HCT116 (cell line): Measurements from ENCODE around the gene GPS2. TPM values are rescaled to one million over a fixed set of nuclear protein-coding genes. Genes with fewer than 3 reads are reported as not detected.

Experiments used
- ATAC-seq: fragments of 200-7000 bp; cut with Tn5 transposase; 2 replicates; pipeline ENCODE4 v1.9.1; 2020; ENCODE audit warnings: mild to moderate bottlenecking, moderate library complexity
- BruUV-seq: library from RNA; stranded (reverse); fragments of 400-500 nt; replicated peaks from 2 replicates; lab custom pipeline; 2021; lab: Mats Ljungman, UMichigan
- CTCF ChIA-PET: fragments of 300-600 bp; sonication (Branson Sonifier 250); formaldehyde crosslinking; loops from one replicate; lab custom pipeline; 2021; ENCODE audit warnings: antibody characterized with exemption; lab: Charles Lee
- POLR2A ChIA-PET: fragments of 300-600, 350-600 bp; sonication (Branson Sonifier 250); formaldehyde crosslinking; loops from one replicate; lab custom pipeline; 2021; ENCODE audit warnings: antibody characterized with exemption; lab: Charles Lee
- RAD21 ChIA-PET, 2 experiments: fragments of 300-600 bp; sonication (Branson Sonifier 250); formaldehyde crosslinking; loops; one replicate each; lab custom pipeline; 2023; ENCODE audit warnings: low total read pairs in 2 of 2; ENCODE audit not compliant: uncharacterized antibody in 2 of 2, unreplicated experiment in 2 of 2, low non-redundant PET in 1 of 2; lab: Charles Lee
- DNase-seq: peaks from one replicate; pipeline ENCODE4 v3.0.0-alpha.2; 2010; ENCODE audit warnings: low read depth, low spot score
- H2AFZ ChIP-seq: fragments of 200-600 bp; shearing (Covaris generic), sonication (generic); 2 replicates; pipeline ENCODE4 v1.6.1; 2017; ENCODE audit warnings: low read depth, mixed run types, mixed read lengths, antibody characterized with exemption, low read length; ENCODE audit not compliant: poor library complexity, severe bottlenecking
- H3K27ac ChIP-seq: 2 replicates; pipeline ENCODE4 v1.5.1; 2012; ENCODE audit warnings: low read depth, low read length
- H3K27me3 ChIP-seq: fragments of 200-600 bp; sonication (generic); 2 replicates; pipeline ENCODE4 v1.6.1; 2016; ENCODE audit warnings: mixed run types, low read length, mixed read lengths; ENCODE audit not compliant: insufficient read depth
- H3K36me3 ChIP-seq, 2 experiments: fragments of 200-500 bp in 1 of 2; fragments of 200-600 bp in 1 of 2; sonication (Bioruptor generic) in 1 of 2; sonication (generic) in 1 of 2; 2 replicates each; pipeline versions ENCODE4 v1.5.1 to v1.6.1; 2014 to 2016; ENCODE audit warnings: low read length in 2 of 2, inconsistent platforms in 1 of 2, mixed read lengths in 1 of 2, mixed run types in 1 of 2; ENCODE audit not compliant: insufficient read depth in 2 of 2, control insufficient read depth in 1 of 2
- H3K4me1 ChIP-seq, 2 experiments: fragments of 200-600 bp in 1 of 2; sonication (generic) in 1 of 2; 2 replicates each; pipeline versions ENCODE4 v1.5.1 to v1.6.1; 2012 to 2017; ENCODE audit warnings: low read length in 2 of 2, inconsistent platforms in 1 of 2, mild to moderate bottlenecking in 1 of 2, mixed read lengths in 1 of 2, mixed run types in 1 of 2, moderate library complexity in 1 of 2; ENCODE audit not compliant: insufficient read depth in 2 of 2, control insufficient read depth in 1 of 2
- H3K4me2 ChIP-seq: fragments of 200-600 bp; sonication (generic); 2 replicates; pipeline ENCODE4 v1.6.1; 2017; ENCODE audit warnings: mixed run types, low read length, mixed read lengths
- H3K4me3 ChIP-seq, 2 experiments: fragments of 200-600 bp in 1 of 2; sonication (generic) in 1 of 2; replicated peaks in 1 of 2; 2 replicates each; pipeline ENCODE4 v1.5.1; 2011 to 2016; ENCODE audit warnings: low read length in 2 of 2, control low read depth in 1 of 2, low read depth in 1 of 2, mild to moderate bottlenecking in 1 of 2, mixed read lengths in 1 of 2, mixed run types in 1 of 2
- H3K79me2 ChIP-seq: fragments of 200-600 bp; sonication (generic); 2 replicates; pipeline ENCODE4 v1.6.1; 2017; ENCODE audit warnings: mild to moderate bottlenecking, mixed run types, low read length, moderate library complexity, mixed read lengths; ENCODE audit not compliant: insufficient read depth
- H3K9ac ChIP-seq: fragments of 200-600 bp; sonication (generic); 2 replicates; pipeline ENCODE4 v1.6.1; 2016; ENCODE audit warnings: low read length, mixed read lengths
- H3K9me2 ChIP-seq: fragments of 200-600 bp; sonication (generic), shearing (Covaris generic); 2 replicates; pipeline ENCODE4 v1.6.1; 2017; ENCODE audit warnings: mixed run types, mild to moderate bottlenecking, moderate library complexity; ENCODE audit not compliant: insufficient read depth
- H3K9me3 ChIP-seq, 2 experiments: fragments of 200-500 bp in 1 of 2; fragments of 200-600 bp in 1 of 2; sonication (Bioruptor generic) in 1 of 2; sonication (generic) in 1 of 2; 2 replicates each; pipeline ENCODE4 v1.6.1; 2014 to 2017; ENCODE audit warnings: low read length in 2 of 2, mixed read lengths in 2 of 2, inconsistent platforms in 1 of 2, low read depth in 1 of 2, mild to moderate bottlenecking in 1 of 2, mixed run types in 1 of 2, moderate library complexity in 1 of 2; ENCODE audit not compliant: control insufficient read depth in 1 of 2, insufficient read depth in 1 of 2
- H4K20me1 ChIP-seq: fragments of 200-600 bp; sonication (generic), shearing (Covaris generic); 2 replicates; pipeline ENCODE4 v1.6.1; 2017; ENCODE audit warnings: mixed run types, mild to moderate bottlenecking, moderate library complexity; ENCODE audit not compliant: insufficient read depth
- ATF3 ChIP-seq: IDR thresholded peaks from 2 replicates; pipeline ENCODE4 v1.6.1; 2012
- CBX3 ChIP-seq: IDR thresholded peaks from 2 replicates; pipeline ENCODE4 v1.6.1; 2012; ENCODE audit warnings: low read depth
- CEBPB ChIP-seq: IDR thresholded peaks from 2 replicates; pipeline ENCODE4 v1.6.1; 2012; ENCODE audit warnings: low read depth
- CTCF ChIP-seq, 3 experiments: fragments of 200-600 bp in 1 of 3; sonication (generic) in 1 of 3; IDR thresholded peaks in 2 of 3; conservative IDR thresholded peaks in 1 of 3; 2 replicates each; pipeline ENCODE4 v1.5.1; 2012 to 2017; ENCODE audit warnings: low read depth in 2 of 3, low read length in 2 of 3, antibody characterized with exemption in 1 of 3, borderline replicate concordance in 1 of 3, control low read depth in 1 of 3, mild to moderate bottlenecking in 1 of 3, mixed read lengths in 1 of 3, mixed run types in 1 of 3, moderate library complexity in 1 of 3; ENCODE audit not compliant: insufficient read depth in 1 of 3
- EGR1 ChIP-seq: IDR thresholded peaks from 2 replicates; pipeline ENCODE4 v1.6.1; 2012; ENCODE audit warnings: low read depth
- ELF1 ChIP-seq: IDR thresholded peaks from 2 replicates; pipeline ENCODE4 v1.6.1; 2012; ENCODE audit warnings: low read depth, borderline replicate concordance
- EZH2phosphoT487 ChIP-seq: fragments of 200-600 bp; IDR thresholded peaks from 2 replicates; pipeline ENCODE4 v1.6.1; 2018; ENCODE audit warnings: antibody characterized with exemption, borderline replicate concordance
- FOSL1 ChIP-seq: IDR thresholded peaks from 2 replicates; pipeline ENCODE4 v1.6.1; 2012; ENCODE audit warnings: low read depth
- JUND ChIP-seq: IDR thresholded peaks from 2 replicates; pipeline ENCODE4 v1.6.1; 2012
- MAX ChIP-seq: IDR thresholded peaks from 2 replicates; pipeline ENCODE4 v1.6.1; 2012
- POLR2A ChIP-seq: IDR thresholded peaks from 2 replicates; pipeline ENCODE4 v1.7.0; 2011; ENCODE audit warnings: borderline replicate concordance; ENCODE audit not compliant: insufficient read depth, insufficient read length; ENCODE audit errors: extremely low read depth
- POLR2AphosphoS5 ChIP-seq: IDR thresholded peaks from 2 replicates; pipeline ENCODE4 v1.6.1; 2011; ENCODE audit warnings: mild to moderate bottlenecking, low read depth, low read length, moderate library complexity
- RAD21 ChIP-seq: IDR thresholded peaks from 2 replicates; pipeline ENCODE4 v1.6.1; 2012; ENCODE audit warnings: low read depth, mild to moderate bottlenecking
- SIN3A ChIP-seq: IDR thresholded peaks from 2 replicates; pipeline ENCODE4 v1.6.1; 2012; ENCODE audit warnings: low read depth
- SRF ChIP-seq: IDR thresholded peaks from 2 replicates; pipeline ENCODE4 v1.6.1; 2012; ENCODE audit warnings: low read depth
- ZNF274 ChIP-seq: fragments of 200-500 bp; sonication (Bioruptor generic); IDR thresholded peaks from 2 replicates; pipeline ENCODE4 v1.6.1; 2014; ENCODE audit warnings: mild to moderate bottlenecking, low read depth, low read length, inconsistent platforms
- intact Hi-C: fragments of 100-400 bp; cut with micrococcal nuclease; formaldehyde crosslinking; loops from 2 replicates; pipeline ENCODE4 v1.10.0; 2022
- total RNA-seq: library from RNA; stranded (reverse); gene quantifications from one replicate; pipeline ENCODE4 v1.2.1, GENCODE V29; 2021; ENCODE audit not compliant: unreplicated experiment

GPS2 gene
- total RNA-seq, 1 experiment from 2014 or later = 61.3 TPM

- no peak overlapping the region for H3K4me2 ChIP-seq
- H3K79me2 ChIP-seq = no peaks in the 10 kb centered on the region
- TF ChIP-seq CEBPB (no peak), SRF (no peak), MAX (no peak), POLR2AphosphoS5 (no peak), SIN3A (no peak), JUND (no peak), FOSL1 (no peak), EZH2phosphoT487 (no peak), ATF3 (no peak), ZNF274 (no peak), RAD21 (no peak), POLR2A (no peak), CTCF (IDR thresholded peaks at IDR 0.05 in 2 of 3, conservative IDR thresholded peaks at IDR 0.05 in 1 of 3; ENCODE audit: borderline replicate concordance in 1 of 3, insufficient read depth in 1 of 3, low read depth in 2 of 3, low read length in 2 of 3) (no peak), ELF1 (no peak), EGR1 (no peak), CBX3 (no peak)
- no peak overlapping the region for H3K4me3 ChIP-seq
- BruUV-seq = no TSS peak
- H3K36me3 ChIP-seq = no peaks in the 10 kb centered on the region
- ATAC-seq (no peak), DNase-seq (no peak)
- H3K4me1 ChIP-seq = peaks cover 4 to 15% of the 10 kb centered on the region in 2 experiments; a peak in 3 of 4 replicates
- H3K27me3 ChIP-seq = no peaks in the 10 kb centered on the region
- H3K9me3 ChIP-seq = no peaks in the 10 kb centered on the region
- POLR2A ChIA-PET = no interaction called here
- no peaks in the 10 kb centered on the region for H3K9me2 ChIP-seq
- CTCF ChIA-PET = no interaction called here
- no peak overlapping the region for H2AFZ ChIP-seq
- H3K27ac ChIP-seq = no peak overlapping the region
- H4K20me1 ChIP-seq = no peaks in the 10 kb centered on the region
- H3K9ac ChIP-seq = no peak overlapping the region
- RAD21 ChIA-PET = no interaction called here
- intact Hi-C loops = no loop called here
Measured at GRCh38 chr17:7289256-7290032, 25.7 kb downstream of the GPS2 start.
